Measurements from ENCODE around the gene PLA2G4D. TPM values are rescaled to one million over a fixed set of nuclear protein-coding genes. Genes with fewer than 3 reads are reported as not detected.

The PLA2G4D gene
- total RNA-seq, 1 donor from 2014 or later, result not detected

DNA sequence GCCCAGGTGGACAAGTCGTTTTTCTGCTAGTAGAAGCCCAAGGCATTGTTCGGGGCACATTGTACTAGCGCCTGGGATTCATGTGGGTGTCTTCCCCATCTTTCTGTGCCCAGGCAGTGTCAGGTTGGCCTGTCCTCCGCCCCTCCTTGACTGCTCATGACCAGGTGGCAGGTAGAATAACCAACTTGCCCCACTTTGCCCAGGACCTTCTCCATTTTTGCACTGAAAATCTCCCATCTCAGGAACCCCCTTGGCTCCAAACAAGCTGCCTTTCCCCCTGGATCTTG, 33.9 kb downstream of the PLA2G4D start:
- no peak for DNase-seq (ENCODE audit: low read depth)
- Histone ChIP-seq H3K4me3 (ENCODE audit: low read depth, low read length) (no peak overlapping the region), H3K36me3 (ENCODE audit: control insufficient read depth, insufficient read depth, low read length) (no peaks in the 10 kb centered on the region), H3K27me3 (ENCODE audit: control insufficient read depth, insufficient read depth, low read length) (no peaks in the 10 kb centered on the region)
- TF ChIP-seq, protein P1, sequence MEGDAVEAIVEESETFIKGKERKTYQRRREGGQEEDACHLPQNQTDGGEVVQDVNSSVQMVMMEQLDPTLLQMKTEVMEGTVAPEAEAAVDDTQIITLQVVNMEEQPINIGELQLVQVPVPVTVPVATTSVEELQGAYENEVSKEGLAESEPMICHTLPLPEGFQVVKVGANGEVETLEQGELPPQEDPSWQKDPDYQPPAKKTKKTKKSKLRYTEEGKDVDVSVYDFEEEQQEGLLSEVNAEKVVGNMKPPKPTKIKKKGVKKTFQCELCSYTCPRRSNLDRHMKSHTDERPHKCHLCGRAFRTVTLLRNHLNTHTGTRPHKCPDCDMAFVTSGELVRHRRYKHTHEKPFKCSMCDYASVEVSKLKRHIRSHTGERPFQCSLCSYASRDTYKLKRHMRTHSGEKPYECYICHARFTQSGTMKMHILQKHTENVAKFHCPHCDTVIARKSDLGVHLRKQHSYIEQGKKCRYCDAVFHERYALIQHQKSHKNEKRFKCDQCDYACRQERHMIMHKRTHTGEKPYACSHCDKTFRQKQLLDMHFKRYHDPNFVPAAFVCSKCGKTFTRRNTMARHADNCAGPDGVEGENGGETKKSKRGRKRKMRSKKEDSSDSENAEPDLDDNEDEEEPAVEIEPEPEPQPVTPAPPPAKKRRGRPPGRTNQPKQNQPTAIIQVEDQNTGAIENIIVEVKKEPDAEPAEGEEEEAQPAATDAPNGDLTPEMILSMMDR (IDR thresholded peaks at IDR 0.05; ENCODE audit: insufficient read depth, low read length, poor library complexity, severe bottlenecking), result no peak

DNA sequence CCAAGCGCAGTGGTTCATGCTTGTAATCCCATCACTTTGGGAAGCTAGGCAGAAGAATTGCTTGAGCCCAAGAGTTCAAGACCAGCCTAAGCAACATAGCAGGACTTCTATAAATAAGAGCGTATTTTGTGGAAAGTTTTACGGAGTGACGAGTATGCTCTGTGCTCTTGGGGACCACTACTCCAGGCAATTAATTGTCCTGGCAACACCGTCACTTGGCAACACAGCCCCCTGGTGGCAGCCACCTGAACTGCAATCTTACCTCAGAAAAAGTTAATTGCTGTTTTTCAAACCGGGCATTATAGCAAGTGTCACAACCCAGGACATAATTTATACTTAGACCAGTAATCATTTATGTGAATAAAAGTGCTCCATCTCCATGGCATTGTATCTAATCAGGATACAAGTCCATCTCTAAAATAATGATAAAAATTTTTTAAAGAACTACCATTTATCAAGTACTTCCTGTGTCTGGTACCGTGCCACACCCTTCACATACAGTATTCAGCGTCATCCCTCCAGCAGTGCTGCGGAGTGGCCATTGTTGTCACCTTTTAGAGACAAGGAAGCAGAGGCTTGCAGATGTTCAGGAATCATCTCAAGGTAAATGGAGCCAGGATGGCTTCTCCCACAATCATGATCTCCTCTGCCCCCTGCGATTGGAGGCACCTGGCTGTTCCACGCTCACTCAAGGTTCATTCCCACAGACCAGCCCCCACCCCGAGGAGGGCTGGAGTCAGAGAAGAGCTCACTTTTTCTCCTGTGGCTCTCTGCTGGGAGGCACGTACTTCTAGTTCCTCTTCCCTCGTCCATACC, 34.5 kb downstream of the PLA2G4D start:
- no peaks in the 10 kb centered on the region for H3K27me3 ChIP-seq (ENCODE audit: control insufficient read depth, insufficient read depth, low read length)
- no peak overlapping the region for H3K4me3 ChIP-seq (ENCODE audit: low read depth, low read length)
- no peak for DNase-seq (ENCODE audit: low read depth)
- H3K36me3 ChIP-seq (ENCODE audit: control insufficient read depth, insufficient read depth, low read length), result no peaks in the 10 kb centered on the region
- TF ChIP-seq, protein P1 (IDR thresholded peaks at IDR 0.05; ENCODE audit: insufficient read depth, low read length, poor library complexity, severe bottlenecking), result peak; percentile 89

DNA sequence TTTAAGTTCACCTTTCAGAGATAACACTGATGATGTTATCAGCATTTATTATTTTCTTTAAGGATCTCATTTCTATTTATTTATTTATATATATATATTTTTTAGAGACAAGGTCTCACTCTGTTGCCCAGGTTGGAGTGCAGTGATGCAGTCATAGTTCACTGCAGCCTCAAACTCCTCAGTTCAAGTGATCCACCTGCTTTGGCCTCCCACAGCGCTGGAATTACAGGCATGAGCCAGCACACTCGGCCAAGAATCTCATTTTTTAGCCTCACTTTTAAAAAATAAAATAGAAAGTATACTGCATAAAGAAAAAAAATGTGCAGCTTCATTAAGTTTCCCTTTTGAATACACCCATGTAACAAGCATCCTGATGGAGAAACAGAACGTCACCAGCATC, 35.6 kb downstream of the PLA2G4D start:
- Histone ChIP-seq H3K27me3 (ENCODE audit: control insufficient read depth, insufficient read depth, low read length) (no peaks in the 10 kb centered on the region), H3K4me3 (ENCODE audit: low read depth, low read length) (no peak overlapping the region), H3K36me3 (ENCODE audit: control insufficient read depth, insufficient read depth, low read length) (no peaks in the 10 kb centered on the region)
- DNase-seq (ENCODE audit: low read depth), result no peak
- TF ChIP-seq, protein P1 (IDR thresholded peaks at IDR 0.05; ENCODE audit: insufficient read depth, low read length, poor library complexity, severe bottlenecking), result no peak

DNA sequence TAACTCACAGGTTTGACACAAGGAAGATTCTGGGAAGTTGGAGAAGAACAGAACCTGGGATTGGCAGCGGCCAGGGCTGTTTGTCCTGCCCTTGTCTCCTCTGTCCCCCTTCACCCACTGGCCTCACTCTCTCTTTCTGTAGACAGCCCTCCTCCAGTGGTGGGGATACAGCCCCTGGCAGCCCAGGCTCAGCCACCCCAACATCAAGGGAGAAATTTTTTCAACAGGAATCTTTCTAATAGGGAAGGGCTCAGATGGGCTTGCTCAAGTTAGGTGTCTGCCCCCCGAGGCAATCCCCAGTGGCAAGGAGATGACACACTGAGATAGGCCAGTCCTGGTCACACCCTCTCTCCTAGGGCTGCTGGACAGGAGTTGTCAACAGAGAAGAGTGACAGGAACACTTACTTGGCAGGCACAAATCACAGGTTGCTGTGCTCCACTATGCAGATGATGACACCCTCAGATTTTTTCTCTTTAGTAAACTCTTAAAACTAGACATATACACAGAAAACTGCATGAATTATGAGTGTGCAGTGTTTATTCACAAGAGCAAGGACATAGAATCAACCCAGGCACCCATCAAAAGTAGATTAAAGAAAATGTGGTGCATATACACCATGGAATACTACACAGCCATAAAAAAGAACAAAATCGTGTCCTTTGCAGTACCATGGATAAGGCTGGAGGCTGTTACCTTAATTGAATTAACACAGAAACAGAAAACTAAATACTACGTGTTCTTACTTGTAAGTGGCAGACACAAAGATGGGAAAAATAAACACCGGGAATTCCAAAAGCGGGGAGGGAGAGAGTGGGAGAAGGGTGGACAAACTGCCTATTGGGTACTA, 36.3 kb downstream of the PLA2G4D start:
- DNase-seq (ENCODE audit: low read depth), result no peak
- TF ChIP-seq, protein P1 (IDR thresholded peaks at IDR 0.05; ENCODE audit: insufficient read depth, low read length, poor library complexity, severe bottlenecking), result no peak
- H3K36me3 ChIP-seq (ENCODE audit: control insufficient read depth, insufficient read depth, low read length), result no peaks in the 10 kb centered on the region
- no peak overlapping the region for H3K4me3 ChIP-seq (ENCODE audit: low read depth, low read length)
- no peaks in the 10 kb centered on the region for H3K27me3 ChIP-seq (ENCODE audit: control insufficient read depth, insufficient read depth, low read length)

DNA sequence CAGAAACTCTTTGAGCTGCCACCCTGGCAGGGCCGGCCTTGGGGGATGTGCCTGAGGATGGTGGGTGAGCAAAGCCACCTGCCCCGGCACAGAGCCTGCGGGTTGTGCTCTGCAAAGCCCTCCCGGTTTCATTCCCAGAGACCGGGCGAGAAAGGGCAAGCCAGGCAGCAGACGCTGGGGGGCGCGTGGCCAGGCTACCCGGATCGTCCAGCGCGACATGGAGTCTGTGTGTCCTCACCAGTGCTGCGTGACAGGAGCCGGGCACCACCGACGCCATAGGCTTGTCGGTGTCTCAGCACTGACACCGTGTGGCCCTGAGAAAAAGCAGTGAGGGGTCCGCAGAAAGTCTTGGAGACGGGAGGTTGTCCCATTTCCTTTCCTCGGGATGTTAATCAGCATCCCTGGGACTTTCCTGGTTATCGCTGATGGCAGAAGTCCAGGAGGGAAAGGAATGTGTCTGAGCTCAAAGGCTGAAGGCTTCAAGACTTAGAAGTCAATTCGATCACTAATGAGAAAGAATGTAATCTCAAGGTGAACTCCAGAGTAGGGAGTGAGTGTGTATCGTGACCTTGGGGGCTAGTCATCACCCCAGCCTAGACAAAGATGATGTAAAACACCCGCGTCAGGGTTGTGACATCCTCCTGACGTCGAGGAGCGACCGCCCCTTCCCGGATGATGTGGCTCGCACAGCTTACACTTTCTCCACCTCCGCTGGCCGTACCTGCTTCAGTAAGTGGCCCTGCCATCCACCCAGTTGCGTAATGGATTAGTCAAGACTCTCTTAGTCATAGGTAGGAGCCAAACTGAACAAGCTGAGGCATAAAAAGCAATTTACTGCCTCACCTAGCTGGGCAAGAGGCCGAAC, 37.2 kb downstream of the PLA2G4D start:
- peak; percentile 83 for DNase-seq (ENCODE audit: low read depth)
- TF ChIP-seq, protein P1 (IDR thresholded peaks at IDR 0.05; ENCODE audit: insufficient read depth, low read length, poor library complexity, severe bottlenecking), result peak; percentile 71
- Histone ChIP-seq H3K36me3 (ENCODE audit: control insufficient read depth, insufficient read depth, low read length) (no peaks in the 10 kb centered on the region), H3K4me3 (ENCODE audit: low read depth, low read length) (peak overlapping the region; percentile 22), H3K27me3 (ENCODE audit: control insufficient read depth, insufficient read depth, low read length) (no peaks in the 10 kb centered on the region)

Data from kidney epithelial cell (primary cell).